ENCODE data around the gene TIMP3.

TIMP3 gene

DNA sequence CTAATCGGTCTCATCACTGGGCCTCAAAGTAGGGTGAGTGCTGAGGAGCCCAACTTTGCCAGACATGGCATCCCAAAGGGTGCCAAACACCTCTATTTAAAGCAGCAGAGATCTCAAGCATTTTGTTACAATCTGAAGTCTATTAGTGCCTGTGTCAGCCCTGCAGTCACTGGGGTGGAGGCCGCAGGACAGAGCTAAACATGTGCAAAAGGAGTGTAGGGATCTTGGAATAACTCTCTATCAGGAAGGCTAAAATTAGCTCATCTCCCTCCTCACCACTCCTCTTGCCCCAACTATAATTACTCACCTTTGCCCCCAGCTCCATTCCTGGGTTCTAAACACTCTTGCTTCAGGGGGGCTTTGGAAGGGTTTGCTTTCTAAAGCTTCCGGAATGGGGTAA is 87.5 kb downstream of the TIMP3 start:
- DNase-seq, result no peak

DNA sequence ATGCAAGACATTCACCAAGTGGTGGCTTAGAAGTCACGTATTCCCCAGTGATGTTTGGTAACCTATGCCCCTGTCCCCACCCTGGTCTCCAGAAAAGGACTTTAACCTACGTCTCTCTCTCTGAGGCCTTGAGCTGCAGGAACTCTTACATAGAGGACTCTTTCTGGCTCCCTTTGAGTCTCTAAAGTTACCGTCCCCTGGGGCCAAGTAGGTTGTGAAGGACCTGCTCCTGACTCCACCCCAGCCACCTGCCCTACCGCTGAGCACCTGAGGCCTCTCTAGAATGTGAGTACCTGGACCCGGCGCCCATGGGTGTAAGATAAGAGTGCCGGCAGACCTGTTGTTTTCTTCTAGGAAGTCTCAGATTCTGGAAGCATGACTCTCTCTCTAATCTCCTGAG is 95.4 kb downstream of the TIMP3 start:
- no peak for DNase-seq

DNA sequence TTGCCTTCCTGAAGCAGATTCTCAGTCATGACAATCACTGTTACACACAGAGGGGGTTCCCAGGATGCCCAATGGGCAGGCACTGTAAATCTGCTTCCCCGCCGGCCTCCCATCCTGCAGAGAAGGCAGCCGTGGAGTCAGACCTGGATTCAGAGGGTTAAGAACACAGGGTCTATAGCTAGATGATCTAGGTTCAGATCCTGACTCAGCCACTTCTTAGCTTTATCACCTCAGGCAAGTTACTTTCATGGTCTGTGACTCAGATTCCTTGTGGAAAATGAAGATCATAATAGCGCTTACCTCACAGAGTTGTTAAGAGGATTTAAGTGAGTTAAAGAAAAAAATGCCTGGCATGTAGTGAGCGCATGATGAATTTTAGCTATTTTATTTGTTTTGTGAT is 95.9 kb downstream of the TIMP3 start:
- no peak for DNase-seq

DNA sequence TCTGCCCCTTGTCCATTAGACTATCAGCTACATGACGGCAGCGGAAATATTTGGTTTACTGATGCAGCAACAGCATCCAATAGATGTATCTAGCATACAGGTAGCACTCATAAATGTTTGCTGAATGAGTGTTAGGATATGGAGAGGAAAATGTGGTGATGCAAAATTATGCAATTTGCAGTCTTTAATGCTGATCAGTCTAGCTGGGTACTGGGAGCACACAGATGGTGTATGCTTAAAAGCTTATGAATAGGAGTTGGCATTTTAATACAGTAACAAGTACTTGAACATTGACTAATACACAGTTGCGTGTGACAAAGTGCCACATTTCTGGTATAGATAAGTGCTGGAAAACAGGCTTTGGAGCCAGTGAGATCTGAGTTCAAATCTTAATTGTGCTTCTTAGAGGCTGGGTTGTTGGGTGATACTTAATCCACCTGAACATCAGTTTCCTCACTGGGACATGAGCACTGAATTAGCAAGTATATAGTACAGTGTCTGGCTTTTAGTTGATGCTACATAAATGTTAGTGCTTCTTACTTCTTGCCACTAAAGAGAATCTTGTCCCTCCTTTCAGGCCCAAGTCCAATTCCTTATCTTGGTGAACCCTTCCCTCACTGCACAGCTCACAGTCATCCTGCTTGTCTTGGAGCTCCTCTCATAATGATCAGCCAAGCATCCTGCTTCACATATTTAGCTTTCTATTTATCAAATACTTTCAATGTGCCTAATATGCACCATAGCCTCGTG is 99.6 kb downstream of the TIMP3 start:
- DNase-seq, result no peak

DNA sequence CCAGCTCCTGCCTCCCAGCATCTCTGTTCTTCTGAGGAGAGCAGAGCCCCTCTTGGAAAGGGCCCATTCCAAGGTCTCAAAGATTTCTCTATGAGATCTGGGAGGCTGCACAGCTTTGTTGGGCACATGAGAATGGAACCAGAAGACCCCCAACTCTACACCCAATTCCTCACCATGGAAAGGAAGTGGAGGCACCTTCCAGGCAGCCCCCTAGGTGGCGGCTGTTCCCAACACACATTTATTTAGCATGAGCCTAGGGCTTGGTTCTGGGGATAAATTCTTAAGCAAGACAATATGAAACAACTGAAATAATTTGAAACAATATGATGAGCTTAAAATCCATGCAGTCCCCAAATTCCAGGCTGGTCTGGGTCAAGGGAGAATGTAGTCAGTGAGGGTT is 100.4 kb downstream of the TIMP3 start:
- DNase-seq, result no peak

DNA sequence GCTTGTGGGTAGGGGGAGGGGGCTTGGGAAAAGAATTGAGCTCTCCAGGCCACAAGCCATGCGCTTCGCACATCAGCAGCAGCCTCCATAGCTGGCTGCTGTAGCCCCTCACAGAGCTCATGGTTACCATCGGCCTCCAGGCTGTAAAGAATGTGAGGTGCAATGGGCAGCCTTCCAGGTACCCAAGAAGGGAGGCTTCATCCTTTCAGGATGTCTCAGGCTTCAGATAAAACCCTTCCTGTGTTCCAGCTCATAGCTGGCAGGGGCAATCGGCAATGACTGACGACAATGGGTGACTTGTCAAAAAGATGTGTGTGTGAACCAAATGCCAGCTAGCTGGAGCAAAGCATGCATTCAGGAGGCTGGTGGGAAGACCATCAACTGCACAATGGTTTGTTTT is 102.0 kb downstream of the TIMP3 start:
- no peak for DNase-seq

DNA sequence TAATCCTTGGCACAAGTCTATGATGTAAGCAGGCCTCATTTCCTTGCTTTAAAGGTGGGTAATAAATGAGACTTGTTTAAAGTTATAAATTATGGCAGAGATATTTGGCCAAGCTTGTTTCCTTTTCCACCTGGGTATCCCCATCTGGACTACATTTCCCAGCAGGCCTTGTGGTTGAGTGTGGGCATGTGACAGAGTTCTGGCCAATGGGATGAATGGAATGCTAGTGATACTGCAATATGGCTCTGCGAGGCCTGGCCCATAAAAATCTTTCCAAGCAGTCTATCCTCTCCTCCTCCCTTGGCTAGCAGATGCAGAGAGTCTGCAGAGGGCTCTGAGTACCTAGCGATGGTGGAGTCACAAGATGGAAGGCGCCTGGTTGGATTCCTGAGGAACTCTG is 102.5 kb downstream of the TIMP3 start:
- DNase-seq, result no peak

DNA sequence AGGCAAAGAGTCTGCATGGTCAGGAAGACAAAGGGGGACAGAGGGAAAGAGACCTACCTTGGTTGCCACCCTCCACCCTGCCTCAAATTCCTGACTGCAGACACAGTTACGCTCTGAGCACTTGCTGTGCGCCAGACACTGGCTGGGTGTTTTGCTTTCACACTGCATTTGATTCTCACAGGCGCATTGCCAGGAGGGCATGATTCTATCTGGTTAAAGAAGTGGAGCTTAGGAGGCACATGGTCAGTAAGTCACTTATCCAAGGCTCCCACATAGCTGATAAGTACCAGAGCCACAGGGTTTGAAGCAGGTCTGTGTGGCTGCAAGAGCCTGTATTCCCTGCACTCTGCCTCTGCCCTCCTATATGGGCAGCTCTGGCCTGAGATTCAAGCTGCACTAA is 103.9 kb downstream of the TIMP3 start:
- DNase-seq, result no peak

DNA sequence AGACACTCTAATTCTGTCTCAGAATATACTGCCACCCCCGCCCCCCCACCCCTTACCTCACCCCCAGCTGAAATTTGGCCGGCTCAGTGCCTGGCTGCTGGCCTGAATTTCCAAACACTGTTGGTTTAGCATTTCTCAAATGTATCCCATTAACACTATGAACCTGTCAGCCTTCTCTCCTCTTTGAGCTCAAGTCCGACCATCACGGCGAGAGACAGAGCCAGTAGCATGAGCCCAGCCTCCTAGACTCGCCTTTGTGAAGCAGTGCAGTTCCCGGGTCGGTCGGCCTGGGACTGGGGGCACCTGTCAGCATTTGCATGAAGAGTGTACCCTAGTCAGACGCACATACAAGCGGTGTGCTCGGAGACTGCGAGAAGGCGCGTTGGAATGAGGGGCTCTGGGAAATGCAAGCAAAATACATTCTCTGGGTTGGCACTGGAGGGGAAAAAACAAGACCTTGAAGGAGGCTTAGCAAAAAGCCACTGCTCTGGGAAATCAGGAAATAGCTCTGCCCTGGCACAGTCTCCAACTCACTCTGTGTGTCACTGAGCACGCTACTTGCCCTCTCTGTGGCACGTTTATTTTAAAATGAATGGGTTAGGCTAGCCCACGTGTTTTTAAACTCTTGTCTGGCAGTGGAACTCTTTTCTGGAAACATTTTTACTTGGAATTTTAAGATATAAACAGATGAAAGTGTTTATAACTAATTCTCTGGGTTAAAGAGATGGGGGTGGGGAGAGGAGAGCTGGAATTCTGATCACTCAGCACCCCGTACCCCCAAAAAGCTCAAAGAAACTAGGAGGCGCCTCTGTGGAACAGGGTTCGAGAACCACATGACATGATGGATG is 108.3 kb downstream of the TIMP3 start:
- no peak for DNase-seq

DNA sequence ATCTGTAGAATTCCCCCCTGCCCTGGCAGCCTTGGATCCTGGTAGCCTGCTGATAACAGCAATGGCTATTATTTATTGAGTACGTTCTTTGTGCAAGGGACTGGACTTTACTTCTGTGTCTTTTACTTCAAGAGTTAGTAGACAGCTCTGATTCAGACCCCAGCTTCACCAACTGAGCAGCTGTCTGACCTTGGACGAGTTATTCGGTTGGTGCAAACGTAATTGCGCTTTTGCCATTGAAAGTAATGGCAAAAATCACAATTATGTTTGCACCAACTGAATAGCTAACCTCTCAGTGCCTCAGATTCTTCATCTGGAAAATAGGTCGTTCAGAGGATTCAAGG is 108.9 kb downstream of the TIMP3 start:
- DNase-seq, result no peak

DNA sequence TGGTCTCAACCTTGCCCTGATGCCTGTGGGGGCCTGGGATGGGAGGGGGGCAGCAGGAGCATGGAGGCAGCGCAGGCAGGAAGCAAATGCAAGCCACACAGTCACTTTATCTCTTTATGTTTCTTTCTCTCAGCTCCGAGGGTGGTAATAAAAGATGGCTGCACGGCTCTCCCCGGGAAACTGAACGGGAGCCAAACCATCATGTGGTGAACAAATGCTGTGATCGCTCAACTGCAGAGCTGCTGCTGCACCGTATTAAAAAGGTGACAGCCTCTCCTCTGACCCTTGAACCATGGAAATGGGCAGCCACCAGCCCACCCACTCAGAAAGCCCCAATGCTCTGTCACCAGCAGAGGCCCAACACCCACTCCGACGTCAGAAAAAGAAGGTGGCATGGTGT is 110.0 kb downstream of the TIMP3 start:
- no peak for DNase-seq
